ENCODE results near the gene SAP30BP. TPM values are rescaled to one million over a fixed set of nuclear protein-coding genes. Genes with fewer than 3 reads are reported as not detected.

Gene SAP30BP
- total RNA-seq, 1 donor from 2014 or later = 75.8 TPM

- no peak overlapping the region for H3K9ac ChIP-seq
- peaks cover 7% of the 10 kb centered on the region for H3K4me1 Mint-ChIP-seq
- H3K9me3 Mint-ChIP-seq = no peaks in the 10 kb centered on the region
- peaks cover 9% of the 10 kb centered on the region for H3K27me3 Mint-ChIP-seq (ENCODE audit: insufficient read depth, low read depth)
- no peaks in the 10 kb centered on the region for H3K36me3 ChIP-seq
- TF ChIP-seq CTCF (IDR thresholded peaks at IDR 0.05) = no peak
- TF ChIP-seq EZH2 (IDR thresholded peaks at IDR 0.05) = no peak
- DNase-seq (ENCODE audit: low spot score) = no peak
- H3F3A ChIP-seq (ENCODE audit: low read depth) = no peaks in the 10 kb centered on the region
- no peak overlapping the region for H3K27ac ChIP-seq
- no peaks in the 10 kb centered on the region for H4K20me1 ChIP-seq (ENCODE audit: low read depth)
- no peak overlapping the region for H3K4me3 ChIP-seq
- H3K9me3 ChIP-seq (ENCODE audit: low read depth) = no peaks in the 10 kb centered on the region
- no peak overlapping the region for H2AFZ ChIP-seq (replicated peaks)
- no peak overlapping the region for H3K27ac Mint-ChIP-seq
- H3K4me3 Mint-ChIP-seq = no peak overlapping the region
- H3K36me3 Mint-ChIP-seq = no peaks in the 10 kb centered on the region
- H3K4me2 ChIP-seq = no peak overlapping the region
- no peaks in the 10 kb centered on the region for H3K27me3 ChIP-seq
- no peaks in the 10 kb centered on the region for H3K4me1 ChIP-seq
- no peaks in the 10 kb centered on the region for H3K79me2 ChIP-seq (ENCODE audit: low read depth)
Measured at GRCh38 chr17:75626496-75627038, 40.6 kb upstream of the SAP30BP start.

GRCh38 chr17:75627094-75627493, 40.0 kb upstream of the SAP30BP start:
- Histone ChIP-seq H3K79me2 (ENCODE audit: low read depth) (no peaks in the 10 kb centered on the region), H3K9ac (no peak overlapping the region), H4K20me1 (ENCODE audit: low read depth) (no peaks in the 10 kb centered on the region), H3K27me3 (no peaks in the 10 kb centered on the region), H2AFZ (replicated peaks) (no peak overlapping the region), H3K36me3 (no peaks in the 10 kb centered on the region), H3F3A (ENCODE audit: low read depth) (no peaks in the 10 kb centered on the region), H3K4me3 (no peak overlapping the region), H3K4me1 (no peaks in the 10 kb centered on the region), H3K9me3 (ENCODE audit: low read depth) (no peaks in the 10 kb centered on the region), H3K4me2 (no peak overlapping the region), H3K27ac (no peak overlapping the region)
- DNase-seq (ENCODE audit: low spot score) = no peak
- Mint-ChIP-seq H3K36me3 (no peaks in the 10 kb centered on the region), H3K4me3 (no peak overlapping the region), H3K27ac (no peak overlapping the region), H3K9me3 (no peaks in the 10 kb centered on the region), H3K4me1 (peaks cover 9% of the 10 kb centered on the region), H3K27me3 (ENCODE audit: insufficient read depth, low read depth) (peaks cover 7% of the 10 kb centered on the region)
- TF ChIP-seq EZH2 (IDR thresholded peaks at IDR 0.05) (no peak), EZH2phosphoT487 (IDR thresholded peaks at IDR 0.05) (no peak), CTCF (IDR thresholded peaks at IDR 0.05) (no peak)

GRCh38 chr17:75628425-75628824, 38.7 kb upstream of the SAP30BP start:
- TF ChIP-seq EZH2 (IDR thresholded peaks at IDR 0.05) (no peak), CTCF (IDR thresholded peaks at IDR 0.05) (no peak), EZH2phosphoT487 (IDR thresholded peaks at IDR 0.05) (no peak)
- Mint-ChIP-seq H3K27me3 (ENCODE audit: insufficient read depth, low read depth) (peaks cover 5% of the 10 kb centered on the region), H3K4me1 (peaks cover 15% of the 10 kb centered on the region), H3K4me3 (no peak overlapping the region), H3K36me3 (no peaks in the 10 kb centered on the region), H3K27ac (no peak overlapping the region), H3K9me3 (no peaks in the 10 kb centered on the region)
- Histone ChIP-seq H3F3A (ENCODE audit: low read depth) (peaks cover 5% of the 10 kb centered on the region), H3K4me3 (no peak overlapping the region), H2AFZ (replicated peaks) (no peak overlapping the region), H3K36me3 (no peaks in the 10 kb centered on the region), H3K27ac (no peak overlapping the region), H3K4me1 (peaks cover 5% of the 10 kb centered on the region), H4K20me1 (ENCODE audit: low read depth) (peaks cover 12% of the 10 kb centered on the region), H3K27me3 (no peaks in the 10 kb centered on the region), H3K79me2 (ENCODE audit: low read depth) (no peaks in the 10 kb centered on the region), H3K9ac (no peak overlapping the region), H3K4me2 (no peak overlapping the region), H3K9me3 (ENCODE audit: low read depth) (no peaks in the 10 kb centered on the region)
- DNase-seq (ENCODE audit: low spot score) = no peak

Data from neural progenitor cell (in vitro differentiated cells).